ENCODE results near the gene KIAA0232.
"Not testable (repeated sequence)": the region's sequence is repeated elsewhere in the genome, so short reads cannot be mapped to it uniquely, and the experiment has no call there.

Gene KIAA0232

DNA sequence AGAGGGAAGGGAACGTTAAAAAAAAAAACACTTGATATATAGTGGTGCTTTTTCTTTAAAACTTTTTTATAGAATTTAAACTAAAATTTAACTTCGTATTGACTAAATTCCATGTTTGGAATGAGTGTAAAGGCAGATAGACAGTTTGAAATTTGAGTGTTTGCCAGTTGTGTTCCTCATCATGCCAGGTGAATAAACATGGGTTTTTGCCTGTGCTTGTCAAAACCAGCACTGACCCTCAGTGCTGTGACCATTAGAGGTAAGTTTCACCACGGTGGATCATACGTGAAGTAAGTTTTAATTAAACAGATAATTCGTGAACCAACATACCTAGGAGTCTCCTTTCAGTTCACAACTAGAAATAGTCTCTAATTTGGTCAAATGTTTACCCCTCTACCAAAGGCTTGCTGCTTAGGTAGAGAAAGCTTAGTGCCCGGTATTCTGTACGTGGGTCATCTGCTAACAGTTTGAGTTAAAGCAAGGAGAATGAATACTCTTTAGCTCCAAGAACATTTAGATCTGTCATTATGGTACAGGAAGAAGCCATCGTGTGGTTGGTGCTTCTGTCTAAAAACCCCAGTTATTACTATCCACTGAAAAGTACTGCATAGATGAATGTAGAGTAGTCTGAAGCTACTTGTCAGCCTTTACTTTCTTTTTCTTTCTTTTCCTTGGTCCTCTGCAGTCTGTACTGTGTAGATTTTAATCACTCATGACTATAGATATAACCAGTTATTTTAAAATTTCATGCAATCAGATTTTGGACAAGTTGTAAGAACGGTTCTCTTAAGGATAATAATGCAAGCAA is 32.7 kb downstream of the KIAA0232 start:
- DNase-seq, result no peak

DNA sequence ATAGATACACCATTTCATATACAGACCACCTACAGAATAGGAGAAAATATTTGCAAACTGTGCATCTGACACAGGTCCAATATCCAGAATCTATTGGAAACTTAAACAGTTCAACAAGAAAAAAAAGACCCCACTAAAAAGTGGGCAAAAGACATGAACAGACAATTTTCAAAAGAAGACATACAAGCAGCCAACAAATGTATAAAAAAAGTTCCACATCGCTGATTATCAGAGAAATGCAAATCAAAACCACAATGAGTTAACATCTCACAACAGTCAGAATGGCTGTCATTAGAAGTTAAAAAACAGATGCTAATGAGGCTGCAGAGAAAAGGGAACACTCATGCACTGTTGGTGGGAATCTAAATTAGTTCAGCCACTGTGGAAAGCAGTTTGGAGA is 36.8 kb downstream of the KIAA0232 start:
- no peak for DNase-seq

DNA sequence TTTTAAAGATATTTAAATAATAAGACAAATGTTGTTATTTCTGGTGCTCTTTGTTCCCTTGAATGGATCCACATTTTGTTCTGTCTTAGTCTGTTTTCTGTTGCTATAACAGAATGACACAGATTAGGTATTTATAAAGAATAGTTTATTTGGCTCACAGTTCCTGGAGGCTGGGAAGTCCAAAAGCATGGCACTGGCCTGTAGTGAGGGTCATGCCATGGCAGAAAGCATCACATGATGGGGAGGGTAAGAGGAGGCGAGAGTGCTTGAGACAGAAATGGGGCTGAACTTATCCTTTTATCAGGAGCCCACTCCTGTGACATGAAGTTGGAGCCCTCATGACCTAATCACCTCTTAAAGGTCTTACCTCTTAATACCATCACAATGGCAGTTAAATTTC is 38.2 kb downstream of the KIAA0232 start:
- no peak for DNase-seq

DNA sequence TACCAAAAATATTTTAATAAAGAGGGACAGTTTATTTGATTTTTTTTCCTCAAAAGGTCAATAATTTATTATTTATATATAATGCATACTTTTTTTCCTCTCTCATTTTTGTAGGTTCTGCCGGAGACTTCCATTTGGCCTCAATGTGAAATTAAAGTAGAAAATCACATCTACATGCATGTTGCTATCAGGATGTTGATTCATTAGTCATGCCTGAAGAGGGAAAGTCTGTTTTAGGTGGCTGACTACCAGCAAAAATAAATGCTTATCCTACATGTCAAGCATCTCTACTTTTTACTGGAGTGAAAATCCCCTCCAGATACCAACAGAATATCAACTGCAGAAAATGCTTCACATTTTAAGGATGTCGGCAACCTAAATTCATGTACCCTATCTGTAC is 41.5 kb downstream of the KIAA0232 start:
- DNase-seq, result no peak

DNA sequence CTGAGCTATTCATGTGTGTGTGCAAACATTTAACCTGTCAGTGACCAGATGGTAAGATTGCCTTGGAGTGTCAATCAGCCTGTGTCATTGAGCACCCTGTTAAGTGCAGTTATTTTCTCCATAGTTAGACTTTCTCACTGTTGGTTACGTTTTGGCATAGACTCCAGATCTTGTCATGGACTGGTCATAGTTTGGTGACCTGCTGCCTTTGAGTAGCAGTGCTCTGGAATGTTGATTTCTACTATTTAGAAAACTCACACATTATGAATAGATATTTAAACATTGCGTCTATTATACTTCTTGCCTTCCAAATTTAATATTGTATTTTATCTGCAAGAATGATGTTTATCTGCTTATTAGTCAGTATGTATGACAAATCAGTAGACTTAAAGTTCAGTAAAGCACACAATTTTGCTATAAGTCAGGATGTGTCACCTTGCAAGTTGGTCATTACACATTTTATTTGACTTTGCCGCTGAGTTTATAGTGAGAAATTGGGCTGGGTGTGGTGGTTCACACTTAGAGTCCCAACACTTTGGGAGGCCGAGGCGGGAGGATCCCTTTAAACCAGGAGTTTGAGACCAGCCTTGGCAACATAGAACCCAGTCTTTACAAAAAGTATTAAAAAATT is 42.4 kb downstream of the KIAA0232 start:
- no peak for DNase-seq

DNA sequence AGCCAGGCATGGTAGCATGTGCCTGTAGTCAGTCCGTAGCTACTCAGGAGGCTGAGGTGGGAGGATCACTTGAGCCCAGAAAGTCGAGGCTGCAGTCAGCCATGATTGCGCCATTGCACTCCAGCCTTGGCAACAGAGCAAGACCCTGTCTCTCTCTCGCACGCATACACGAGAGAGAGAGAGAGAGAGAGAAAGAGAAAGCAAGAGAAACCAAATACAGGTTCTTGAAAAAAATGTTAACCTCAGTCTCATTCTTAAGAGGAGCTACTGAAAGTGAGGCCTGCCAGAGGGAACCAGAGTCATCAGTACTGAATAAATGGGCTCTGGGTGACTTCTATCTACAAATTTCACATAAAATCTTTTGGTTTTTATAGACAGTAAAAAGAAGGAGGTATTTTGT is 42.9 kb downstream of the KIAA0232 start:
- DNase-seq, result no peak

DNA sequence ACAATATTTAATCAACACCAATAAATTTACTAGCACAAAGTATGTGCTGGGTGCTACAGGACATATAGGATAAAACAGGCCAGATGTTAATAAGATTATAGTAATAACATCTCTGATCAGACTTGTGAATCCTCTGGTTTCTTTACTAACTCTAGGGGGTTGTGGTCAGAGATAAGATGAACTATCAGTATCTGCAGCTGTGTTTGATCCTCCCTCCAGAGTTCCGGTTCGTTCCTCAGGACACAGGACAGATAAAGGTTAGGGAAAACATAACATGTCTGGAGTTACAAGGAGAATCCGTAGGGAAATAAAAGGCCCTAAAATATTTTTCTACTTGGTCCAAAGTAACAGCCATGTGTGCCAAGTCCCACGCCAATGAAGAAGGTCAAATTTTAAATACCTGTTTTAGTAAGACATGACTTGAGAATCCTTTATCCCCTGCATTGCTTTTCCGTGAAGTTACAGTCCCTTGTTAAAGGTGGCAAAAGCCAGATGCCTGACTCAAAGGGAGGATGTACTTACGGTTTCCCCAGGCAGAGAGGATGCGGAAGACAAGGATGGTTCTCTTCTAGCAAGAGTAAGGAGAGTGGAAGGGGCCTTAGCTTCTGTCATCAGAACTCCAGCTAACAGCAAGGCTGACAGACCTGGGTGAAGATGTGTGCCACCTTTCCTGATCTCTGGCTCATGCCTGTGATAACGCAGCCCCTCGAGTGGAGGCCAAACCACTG is 44.4 kb downstream of the KIAA0232 start:
- no peak for DNase-seq

DNA sequence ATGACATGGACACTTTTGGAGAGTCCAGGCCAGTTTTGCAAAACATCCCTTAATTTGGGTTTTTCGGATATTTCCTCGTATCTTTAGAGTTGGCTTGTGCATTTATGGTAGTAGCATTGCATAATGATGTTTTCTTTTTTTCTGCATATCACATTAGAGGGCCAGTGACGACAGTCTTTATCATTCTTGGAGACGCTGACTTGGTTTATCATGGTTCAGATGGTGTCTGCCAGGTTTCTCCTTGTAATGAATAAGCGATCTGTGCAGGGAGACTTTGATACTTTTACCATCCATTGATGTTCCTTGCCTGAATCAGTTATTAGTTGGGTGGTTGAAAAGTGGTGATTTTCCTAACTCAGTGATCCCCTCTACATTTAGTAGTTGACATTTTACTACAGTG is 46.6 kb downstream of the KIAA0232 start:
- DNase-seq, result no peak

DNA sequence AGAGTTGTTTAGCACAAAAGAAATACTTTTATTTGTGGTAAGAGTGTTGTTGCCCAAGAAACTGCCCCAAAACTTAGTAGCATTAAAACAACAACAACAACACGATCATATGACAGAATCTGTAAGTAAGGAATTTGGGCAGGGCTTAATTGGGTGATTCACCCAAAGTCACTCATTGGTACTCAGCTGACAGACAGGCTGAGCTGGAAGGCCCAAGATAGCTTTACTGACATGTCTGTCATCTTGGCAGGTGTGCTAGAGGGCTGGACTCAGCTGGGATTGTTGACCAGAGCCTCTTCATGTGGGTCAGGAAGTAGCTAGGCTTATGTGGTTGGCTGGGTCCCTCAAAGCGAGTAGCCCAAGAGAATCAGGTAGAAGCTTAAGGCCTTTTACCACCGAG is 52.3 kb downstream of the KIAA0232 start:
- DNase-seq, result no peak

DNA sequence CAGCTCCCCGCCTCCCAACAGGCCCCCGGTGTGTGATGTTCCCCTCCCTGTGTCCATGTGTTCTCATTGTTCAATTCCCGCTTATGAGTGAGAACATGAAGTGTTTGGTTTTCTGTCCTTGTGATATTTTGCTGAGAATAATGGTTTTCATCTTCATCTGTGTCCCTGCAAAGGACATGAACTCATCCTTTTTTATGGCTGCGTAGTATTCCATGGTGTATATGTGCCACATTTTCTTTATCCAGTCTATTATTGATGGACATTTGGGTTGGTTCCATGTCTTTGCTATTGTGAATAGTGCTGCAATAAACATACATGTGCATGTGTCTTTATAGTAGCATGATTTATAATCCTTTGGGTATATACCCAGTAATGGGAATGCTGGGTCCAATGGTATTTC is 53.1 kb downstream of the KIAA0232 start:
- DNase-seq, result not testable (repeated sequence)

DNA sequence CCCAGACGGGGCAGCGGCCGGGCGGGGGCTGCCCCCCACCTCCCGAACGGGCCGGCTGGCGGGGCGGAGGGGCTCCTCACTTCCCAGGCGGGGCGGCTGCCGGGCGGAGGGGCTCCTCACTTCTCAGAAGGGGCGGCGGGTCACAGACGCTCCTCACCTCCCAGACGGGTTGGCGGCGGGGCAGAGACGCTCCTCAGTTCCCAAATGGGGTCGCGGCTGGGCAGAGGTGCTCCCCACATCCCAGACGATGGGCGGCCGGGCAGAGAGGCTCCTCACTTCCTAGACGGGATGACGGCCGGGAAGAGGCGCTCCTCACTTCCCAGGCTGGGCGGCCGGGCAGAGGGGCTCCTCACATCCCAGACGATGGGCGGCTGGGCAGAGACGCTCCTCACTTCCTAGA is 54.6 kb downstream of the KIAA0232 start:
- DNase-seq, result not testable (repeated sequence)

DNA sequence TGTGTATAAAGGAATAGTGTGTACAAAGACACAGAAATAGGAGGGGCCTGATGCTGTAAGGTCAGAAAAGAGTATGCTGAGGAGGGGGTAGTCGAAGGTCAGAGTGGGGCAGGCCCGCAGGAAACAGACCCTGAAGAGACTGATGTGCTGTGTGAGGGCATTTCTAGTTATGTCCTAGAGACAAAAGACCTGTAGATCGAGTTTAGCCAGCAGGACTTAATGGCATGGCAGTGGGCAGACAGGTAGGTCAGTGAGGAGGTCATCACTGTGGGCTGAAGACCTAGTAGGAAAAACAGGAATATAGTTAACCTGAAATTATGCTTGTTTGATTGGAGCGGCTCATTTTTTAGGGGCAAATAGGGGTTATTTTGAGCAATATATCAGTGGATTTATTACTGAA is 57.1 kb downstream of the KIAA0232 start:
- no peak for DNase-seq

DNA sequence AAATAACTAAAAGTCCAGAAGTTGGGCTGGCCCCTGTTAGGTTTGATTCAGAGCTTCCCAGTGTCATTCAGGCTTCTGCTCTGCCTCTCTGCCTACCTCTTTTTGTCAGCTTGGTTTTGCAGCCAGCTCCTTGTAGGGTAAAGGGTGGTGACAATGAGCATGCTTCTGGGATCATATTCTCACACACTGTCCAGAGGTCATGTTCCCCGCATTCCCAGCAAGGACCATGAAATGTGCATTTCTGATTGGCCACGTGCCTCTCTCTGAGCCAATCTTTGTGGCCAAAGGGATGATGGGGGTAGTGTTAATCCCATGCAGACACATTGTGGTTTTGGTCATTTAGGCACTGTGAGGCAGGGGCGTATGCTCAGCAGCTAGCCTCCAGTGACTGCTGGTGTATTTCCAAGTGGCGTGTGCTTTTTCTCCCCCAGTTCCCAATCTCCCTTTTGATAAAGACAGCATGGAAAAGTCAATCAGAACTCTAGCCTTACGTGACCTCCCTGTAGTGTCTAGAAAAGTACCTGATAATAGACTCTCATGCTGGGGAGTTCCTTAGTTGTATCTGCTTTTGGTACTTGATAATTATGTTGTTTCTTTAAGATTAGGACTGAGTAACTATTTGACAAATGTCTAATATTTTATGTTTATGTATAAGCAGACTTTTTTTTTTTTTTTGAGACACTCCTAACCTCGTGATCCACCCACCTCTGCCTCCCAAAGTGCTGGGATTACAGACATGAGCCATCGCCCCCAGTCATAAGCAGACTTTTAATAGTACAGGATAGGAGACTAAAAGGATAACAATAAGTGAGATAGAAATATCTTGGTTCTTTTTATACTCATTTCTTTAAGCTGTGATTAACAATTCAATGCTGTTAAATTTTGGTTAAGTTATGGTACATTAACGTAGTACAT is 57.8 kb downstream of the KIAA0232 start:
- no peak for DNase-seq

DNA sequence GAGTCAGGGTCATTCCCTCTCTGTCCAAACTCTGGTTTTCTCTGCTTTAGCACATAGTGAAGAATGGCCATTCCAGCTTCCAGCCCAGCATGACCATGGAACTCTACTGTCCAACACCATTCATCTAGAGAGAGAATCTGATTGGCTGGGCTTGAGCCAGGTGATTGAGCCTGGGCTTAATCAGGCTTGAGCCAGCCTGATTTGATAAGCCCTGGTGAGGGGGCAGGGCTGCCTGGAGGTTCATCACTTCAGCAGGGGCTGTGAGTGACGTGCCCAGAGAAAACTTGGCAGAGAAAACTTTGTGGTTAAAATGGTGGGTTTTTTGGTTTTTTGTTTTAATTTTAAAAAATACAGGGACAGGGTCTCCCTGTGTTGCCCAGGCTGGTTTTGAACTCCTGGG is 62.5 kb downstream of the KIAA0232 start:
- no peak for DNase-seq

DNA sequence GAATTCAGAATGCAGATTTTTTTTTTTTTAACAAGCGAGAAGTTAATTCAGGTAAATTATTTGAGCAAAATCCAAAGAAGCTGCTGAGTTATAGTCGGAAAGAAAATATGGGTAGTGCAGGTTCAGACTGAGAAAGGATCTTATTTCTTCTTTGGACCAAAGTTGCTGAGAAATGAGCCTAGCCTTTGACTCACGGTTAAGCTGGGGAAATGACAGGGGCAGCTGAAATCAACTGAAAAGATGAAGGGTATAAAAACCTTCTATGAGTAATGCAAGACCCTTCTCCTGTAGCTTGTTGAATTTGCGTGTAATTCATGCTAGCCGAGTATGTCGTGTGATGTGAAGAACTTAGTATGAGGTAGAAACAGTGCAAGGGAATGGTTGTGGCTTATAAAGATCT is 63.0 kb downstream of the KIAA0232 start:
- no peak for DNase-seq

DNA sequence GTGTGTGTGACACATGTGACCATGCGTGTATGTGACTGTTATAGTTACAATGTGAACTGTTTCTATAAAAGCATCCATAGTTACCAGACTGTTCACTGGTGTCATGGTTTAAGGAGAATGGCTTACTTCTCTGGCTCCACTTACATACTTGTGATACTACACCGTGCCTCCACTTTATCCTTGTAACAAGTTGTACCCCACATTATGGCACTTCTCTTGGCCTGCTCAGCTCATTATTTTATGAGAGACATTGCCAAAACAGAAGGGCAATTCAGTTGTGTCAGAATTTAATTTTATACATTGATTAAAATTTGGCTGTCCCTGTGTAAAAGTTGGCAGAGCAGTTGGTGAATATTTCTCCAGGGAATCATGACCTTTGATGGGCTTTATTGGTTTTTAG is 64.7 kb downstream of the KIAA0232 start:
- no peak for DNase-seq

DNA sequence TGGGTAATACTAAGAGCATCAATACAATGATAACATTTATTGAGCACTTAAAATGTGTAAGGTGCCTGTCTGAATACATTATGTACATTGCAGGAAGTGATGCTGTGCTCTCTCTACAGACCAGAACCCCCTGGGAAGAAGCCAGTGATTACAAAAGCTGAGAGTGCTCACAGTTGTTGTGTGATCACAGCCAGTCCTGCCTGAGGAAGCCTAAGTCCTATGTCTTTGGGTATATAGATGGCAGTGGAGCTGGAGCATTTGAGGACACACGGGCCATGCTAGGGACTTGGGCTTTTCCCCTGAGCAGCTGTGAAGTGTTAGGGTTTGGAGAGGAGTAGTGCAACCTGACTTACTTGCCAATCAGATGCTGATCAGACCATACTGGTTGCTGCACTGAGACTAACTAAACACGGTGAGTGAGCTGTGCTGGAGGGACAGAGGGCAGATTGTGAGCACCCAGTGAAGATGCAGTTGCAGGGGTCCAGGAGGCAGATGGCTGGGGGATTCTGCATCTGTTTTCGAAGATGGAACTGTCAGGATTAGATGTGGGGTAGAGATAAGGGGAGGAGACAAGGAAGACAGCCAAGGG is 66.3 kb downstream of the KIAA0232 start:
- no peak for DNase-seq

DNA sequence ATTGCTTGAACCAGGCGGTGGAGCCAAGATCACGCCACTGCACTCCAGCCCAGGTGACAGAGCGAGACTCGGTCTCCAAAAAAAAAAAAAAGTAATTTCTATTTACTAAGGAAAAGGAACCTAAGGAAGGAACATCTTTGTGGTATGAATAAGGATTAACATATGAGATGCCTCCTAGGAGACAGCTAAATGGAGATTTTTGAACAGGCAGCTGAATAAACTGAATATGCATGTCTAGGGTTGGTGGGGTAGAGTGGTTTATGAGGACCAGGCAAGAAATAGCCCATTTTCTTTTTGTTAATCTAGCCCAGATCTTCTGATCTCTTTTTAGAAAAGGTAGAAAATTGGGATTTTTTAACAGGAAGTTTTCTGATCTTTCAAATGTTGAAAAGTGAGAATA is 67.2 kb downstream of the KIAA0232 start:
- no peak for DNase-seq

DNA sequence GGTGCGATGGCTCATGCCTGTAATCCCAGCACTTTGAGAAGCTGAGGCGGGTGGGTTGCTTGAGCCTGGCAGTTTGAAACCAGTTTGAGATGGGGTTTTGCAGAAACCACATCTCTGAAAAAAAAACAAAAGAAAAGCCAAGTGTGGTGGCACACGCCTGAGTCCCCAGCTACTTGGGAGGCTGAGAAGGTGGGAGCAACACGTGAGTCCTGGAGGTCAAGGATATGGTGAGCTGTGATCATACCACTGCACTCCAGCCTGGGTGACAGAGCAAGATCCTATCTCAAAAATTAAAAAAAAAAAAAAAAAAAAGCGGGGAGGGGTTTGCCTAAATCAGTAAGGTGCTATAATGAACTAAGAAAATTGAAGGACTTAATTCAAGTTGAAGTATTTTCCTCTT is 68.9 kb downstream of the KIAA0232 start:
- DNase-seq, result no peak

DNA sequence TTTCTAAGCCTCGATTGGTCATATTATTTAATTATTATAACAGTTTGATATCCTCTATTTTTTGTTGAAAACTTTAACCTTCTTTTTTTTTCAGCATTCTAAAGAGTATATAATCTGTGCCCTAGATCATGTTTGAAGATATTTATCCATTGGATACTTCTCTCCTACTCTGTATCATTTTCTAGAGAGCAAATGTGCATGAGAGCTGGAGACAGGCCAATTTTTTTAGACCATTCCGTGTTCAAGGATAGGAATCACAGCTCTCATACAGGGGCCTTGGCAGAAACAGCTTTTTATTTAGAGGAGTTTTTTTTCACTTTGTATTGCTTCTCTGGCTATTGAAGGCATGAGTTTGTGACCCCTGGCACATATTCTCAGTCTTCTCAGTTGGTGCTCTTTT is 69.4 kb downstream of the KIAA0232 start:
- DNase-seq, result no peak

DNA sequence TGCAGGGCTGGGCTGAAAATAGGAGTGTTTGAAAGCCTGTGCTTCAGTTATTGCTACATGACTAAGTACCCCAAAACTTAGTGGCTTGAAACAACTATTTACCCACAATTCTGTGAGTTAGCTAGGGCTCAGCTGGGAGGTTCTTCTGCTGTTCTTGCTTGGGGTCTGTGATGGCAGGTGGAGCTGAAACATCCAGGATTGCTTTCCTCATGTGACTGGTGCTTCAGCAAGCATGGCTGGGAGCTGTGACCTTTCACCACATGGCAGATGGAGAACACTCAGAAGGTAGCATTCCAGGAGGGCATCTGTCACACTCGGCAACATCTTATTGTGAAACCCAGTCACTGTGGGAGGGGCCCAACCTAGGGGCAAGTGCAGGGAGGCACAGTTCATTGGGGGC is 70.1 kb downstream of the KIAA0232 start:
- DNase-seq, result no peak

DNA sequence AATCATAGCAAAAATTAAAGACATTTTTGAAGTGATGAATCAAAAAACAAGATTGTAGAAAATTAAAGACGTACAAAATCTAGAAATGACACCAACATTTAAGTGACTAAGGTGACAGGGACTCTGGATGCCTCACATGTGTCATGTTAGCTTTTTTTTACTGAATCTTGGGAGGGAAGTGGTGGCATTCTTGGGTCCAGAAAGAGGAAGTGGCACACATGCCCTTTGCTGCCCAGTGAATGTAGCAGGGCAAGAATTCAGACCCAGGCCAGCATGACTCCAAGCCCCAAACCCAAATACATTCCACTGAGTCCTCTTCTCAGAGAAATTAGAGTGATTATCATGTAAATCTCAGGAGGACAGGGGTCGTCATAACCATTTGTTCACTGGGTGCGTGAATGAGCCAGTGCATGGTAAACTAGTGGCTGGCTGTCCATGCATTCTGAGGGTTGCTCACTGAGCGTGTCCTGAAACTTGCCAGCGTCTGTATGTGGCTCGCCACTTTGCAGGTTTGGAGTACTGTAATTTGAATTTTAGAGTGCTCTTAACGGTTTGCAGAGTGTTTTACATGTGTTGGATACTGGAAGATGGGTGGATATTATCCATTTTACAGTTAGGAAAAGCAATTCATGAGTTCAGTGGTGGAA is 71.7 kb downstream of the KIAA0232 start:
- peak; percentile 69 for DNase-seq

Data from NCI-H187 treated with DMSO at 0.1 percent for 48 hours (cell line).